Colonic mucosa (tissue), 4 donors: ENCODE results near the gene APOA1. TPM values are rescaled to one million over a fixed set of nuclear protein-coding genes. Genes with fewer than 3 reads are reported as not detected.

Experiments used
- DNase-seq: peaks from one replicate; pipeline ENCODE4 v3.0.0-alpha.2; 2020
- H3K27ac ChIP-seq: fragments of 200-600 bp; one replicate; pipeline ENCODE4 v1.8.0; 2021
- H3K27me3 ChIP-seq: fragments of 200-600 bp; one replicate; pipeline ENCODE4 v1.8.0; 2021
- H3K36me3 ChIP-seq: fragments of 200-600 bp; one replicate; pipeline ENCODE4 v1.8.0; 2021
- H3K4me1 ChIP-seq: fragments of 200-600 bp; one replicate; pipeline ENCODE4 v1.8.0; 2021; ENCODE audit warnings: mild to moderate bottlenecking
- H3K4me3 ChIP-seq: fragments of 200-600 bp; one replicate; pipeline ENCODE4 v1.8.0; 2021
- H3K9ac ChIP-seq, 2 donors: one replicate each; pipeline ENCODE4 v1.7.0; 2013; ENCODE audit warnings: control low read depth in 2 of 2, low read depth in 2 of 2, low read length in 2 of 2
- H3K9me3 ChIP-seq: fragments of 200-600 bp; one replicate; pipeline ENCODE4 v1.8.0; 2021
- intact Hi-C: fragments of 100-400 bp; cut with DNase I; formaldehyde crosslinking; loops from one replicate; pipeline ENCODE4 v1.14.1; 2022
- total RNA-seq, 2 donors: library from RNA; stranded (reverse); fragmentation: NEBNext Ultra II Directional in 1 of 2; extraction: Animal tissue kit (Norgen Biotek cat#: 25700) in 1 of 2; gene quantifications; one replicate each; pipeline ENCODE4 v1.2.1, GENCODE V29; 2021
- TF ChIP-seq, protein P1 (sequence below): fragments of 200-600 bp; IDR thresholded peaks from one replicate; pipeline ENCODE4 v1.8.0; 2022; ENCODE audit warnings: antibody characterized with exemption, mild to moderate bottlenecking
- donor health status: healthy.
- donor health status: DM: no; HTN: no; CAD: no.
- donor health status: DM: no; HTN: no; CAD: no.

Gene APOA1
- total RNA-seq, 2 donors from 2014 or later = 0.53 to 6.6 TPM

DNA sequence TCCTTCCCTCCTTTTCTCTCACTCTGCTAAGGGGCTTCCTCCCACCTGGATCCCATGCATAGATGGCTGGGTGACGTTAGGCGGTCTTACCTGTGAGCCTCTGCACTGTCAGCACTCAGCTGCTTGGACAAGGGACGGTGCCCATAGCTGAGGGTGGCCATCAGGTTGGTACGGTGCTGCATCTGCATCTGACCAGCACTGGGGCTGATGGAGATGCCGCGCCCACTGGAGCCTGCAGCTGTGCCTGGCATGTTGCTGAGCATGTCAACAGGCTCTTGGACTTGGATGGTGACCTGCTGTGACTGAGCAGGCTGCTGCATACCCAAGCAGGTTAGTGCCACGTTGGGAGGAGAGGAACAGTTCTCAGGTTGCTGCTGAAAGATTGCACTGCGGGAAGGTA is 21.8 kb upstream of the APOA1 start:
- Histone ChIP-seq H3K9me3 (no peaks in the 10 kb centered on the region), H3K27me3 (no peaks in the 10 kb centered on the region), H3K4me1 (peaks cover 3% of the 10 kb centered on the region), H3K36me3 (peaks cover 7% of the 10 kb centered on the region), H3K9ac (no peak overlapping the region), H3K4me3 (no peak overlapping the region), H3K27ac (no peak overlapping the region)
- intact Hi-C loops = no loop called here
- TF ChIP-seq, protein P1, sequence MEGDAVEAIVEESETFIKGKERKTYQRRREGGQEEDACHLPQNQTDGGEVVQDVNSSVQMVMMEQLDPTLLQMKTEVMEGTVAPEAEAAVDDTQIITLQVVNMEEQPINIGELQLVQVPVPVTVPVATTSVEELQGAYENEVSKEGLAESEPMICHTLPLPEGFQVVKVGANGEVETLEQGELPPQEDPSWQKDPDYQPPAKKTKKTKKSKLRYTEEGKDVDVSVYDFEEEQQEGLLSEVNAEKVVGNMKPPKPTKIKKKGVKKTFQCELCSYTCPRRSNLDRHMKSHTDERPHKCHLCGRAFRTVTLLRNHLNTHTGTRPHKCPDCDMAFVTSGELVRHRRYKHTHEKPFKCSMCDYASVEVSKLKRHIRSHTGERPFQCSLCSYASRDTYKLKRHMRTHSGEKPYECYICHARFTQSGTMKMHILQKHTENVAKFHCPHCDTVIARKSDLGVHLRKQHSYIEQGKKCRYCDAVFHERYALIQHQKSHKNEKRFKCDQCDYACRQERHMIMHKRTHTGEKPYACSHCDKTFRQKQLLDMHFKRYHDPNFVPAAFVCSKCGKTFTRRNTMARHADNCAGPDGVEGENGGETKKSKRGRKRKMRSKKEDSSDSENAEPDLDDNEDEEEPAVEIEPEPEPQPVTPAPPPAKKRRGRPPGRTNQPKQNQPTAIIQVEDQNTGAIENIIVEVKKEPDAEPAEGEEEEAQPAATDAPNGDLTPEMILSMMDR = no peak
- DNase-seq = no peak

- intact Hi-C loops = no loop called here
- H3K9me3 ChIP-seq = no peaks in the 10 kb centered on the region
- no peak overlapping the region for H3K9ac ChIP-seq
- H3K36me3 ChIP-seq = peaks cover 7% of the 10 kb centered on the region
- peaks cover 14% of the 10 kb centered on the region for H3K4me1 ChIP-seq
- no peak overlapping the region for H3K4me3 ChIP-seq
- TF ChIP-seq, protein P1 = no peak
- H3K27me3 ChIP-seq = no peaks in the 10 kb centered on the region
- no peak overlapping the region for H3K27ac ChIP-seq
- DNase-seq = no peak
Observed at GRCh38 chr11:116857936-116858335, 20.5 kb upstream of the APOA1 start.

DNA sequence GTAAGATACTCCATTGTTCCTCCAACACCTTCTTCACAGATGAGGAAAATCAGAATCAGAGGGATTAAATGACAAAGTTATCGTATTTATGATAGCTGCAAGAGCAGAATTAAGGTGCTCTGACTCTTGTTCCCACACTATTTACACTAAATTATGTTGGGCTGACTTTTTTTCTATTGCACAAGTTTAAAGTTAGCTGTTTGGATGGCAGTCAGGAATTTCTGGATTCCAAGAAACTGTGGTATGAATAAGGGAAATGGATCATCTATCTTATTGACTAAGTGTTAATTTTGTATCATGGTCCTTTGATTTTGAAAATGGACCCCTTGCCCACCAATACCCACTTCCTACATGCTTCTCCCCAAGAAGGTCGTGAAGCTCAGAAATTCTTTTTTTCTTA is 19.9 kb upstream of the APOA1 start:
- TF ChIP-seq, protein P1 = no peak
- Histone ChIP-seq H3K27me3 (no peaks in the 10 kb centered on the region), H3K4me3 (no peak overlapping the region), H3K9me3 (no peaks in the 10 kb centered on the region), H3K4me1 (peaks cover 18% of the 10 kb centered on the region), H3K9ac (no peak overlapping the region), H3K27ac (no peak overlapping the region), H3K36me3 (peaks cover 7% of the 10 kb centered on the region)
- intact Hi-C loops = no loop called here
- no peak for DNase-seq

DNA sequence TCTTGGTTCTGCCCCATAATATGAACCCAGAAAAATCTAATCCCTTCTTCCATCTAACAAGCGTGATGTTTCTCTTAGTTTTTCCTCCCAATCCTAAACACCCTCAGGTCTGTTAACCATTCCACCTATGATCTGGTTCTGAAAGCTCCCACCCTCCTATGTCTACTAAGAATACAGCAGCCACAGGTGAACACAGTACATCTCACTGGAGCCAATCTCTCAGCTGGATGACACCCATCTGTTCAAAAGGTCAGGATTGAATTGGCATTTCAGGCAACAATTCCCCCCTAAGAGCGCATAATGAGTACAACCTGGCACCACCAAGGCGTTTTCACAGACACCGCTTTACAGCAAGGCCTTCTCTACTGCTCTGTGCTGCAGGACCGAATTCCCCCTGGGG is 19.0 kb upstream of the APOA1 start:
- no peak overlapping the region for H3K27ac ChIP-seq
- no peaks in the 10 kb centered on the region for H3K27me3 ChIP-seq
- no peak for DNase-seq
- no peaks in the 10 kb centered on the region for H3K9me3 ChIP-seq
- H3K36me3 ChIP-seq = peaks cover 7% of the 10 kb centered on the region
- no peak overlapping the region for H3K4me3 ChIP-seq
- H3K9ac ChIP-seq = no peak overlapping the region
- intact Hi-C loops = no loop called here
- H3K4me1 ChIP-seq = peaks cover 23% of the 10 kb centered on the region
- TF ChIP-seq, protein P1 = no peak

DNA sequence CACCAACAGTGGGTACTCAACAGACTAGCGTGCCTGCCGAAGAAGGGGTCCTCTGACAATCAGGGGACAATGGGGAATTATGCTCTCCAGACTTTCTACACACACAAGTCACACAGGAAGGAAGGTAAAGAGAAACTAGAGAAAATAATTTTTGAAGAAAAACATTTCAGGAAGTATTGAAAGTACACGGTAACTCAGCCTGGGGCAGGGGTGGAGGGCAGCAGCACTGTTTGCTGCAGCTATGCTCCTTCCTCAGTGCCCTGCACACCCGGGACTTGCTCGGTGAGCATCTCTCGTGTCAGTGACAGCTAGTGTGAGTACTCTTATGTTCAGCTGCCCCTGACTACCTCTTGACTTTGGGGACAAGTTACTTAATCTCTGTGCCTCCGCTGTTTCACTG is 18.0 kb upstream of the APOA1 start:
- Histone ChIP-seq H3K9ac (no peak overlapping the region), H3K27me3 (no peaks in the 10 kb centered on the region), H3K4me3 (no peak overlapping the region), H3K9me3 (no peaks in the 10 kb centered on the region), H3K27ac (no peak overlapping the region), H3K4me1 (peaks cover 23% of the 10 kb centered on the region), H3K36me3 (peaks cover 7% of the 10 kb centered on the region)
- intact Hi-C loops = no loop called here
- no peak for DNase-seq
- TF ChIP-seq, protein P1 = no peak
